M059J (cell line): ENCODE data around the gene PAX5. TPM values are rescaled to one million over a fixed set of nuclear protein-coding genes. Genes with fewer than 3 reads are reported as not detected.
A peak's percentile ranks its signal among the peaks of the same experiment; 100 is the strongest.

Source experiments
- DNase-seq: peaks from one replicate; pipeline ENCODE4 v3.0.0-alpha.2; 2012; ENCODE audit warnings: low read depth
- total RNA-seq: library from RNA; depleted of rRNA; stranded (reverse); fragments of >200 nt; shearing (Covaris generic); gene quantifications from 2 replicates; pipeline ENCODE4 v1.2.3, GENCODE V29; 2014

The PAX5 gene
- total RNA-seq, 1 experiment from 2014 or later: not detected

- DNase-seq: no peak
Observed at GRCh38 chr9:36902861-36903524, 131.1 kb downstream of the PAX5 start.

- DNase-seq: no peak
Observed at GRCh38 chr9:36902080-36902716, 131.9 kb downstream of the PAX5 start.

- no peak for DNase-seq
Observed at GRCh38 chr9:36901528-36901927, 132.5 kb downstream of the PAX5 start.

GRCh38 chr9:36900856-36901220, 133.2 kb downstream of the PAX5 start:
- DNase-seq: no peak

- peak; percentile 25 for DNase-seq
Observed at GRCh38 chr9:36900136-36900855, 133.8 kb downstream of the PAX5 start.

- DNase-seq: no peak
Observed at GRCh38 chr9:36899406-36899805, 134.7 kb downstream of the PAX5 start.

GRCh38 chr9:36898431-36899020, 135.5 kb downstream of the PAX5 start:
- DNase-seq: no peak

GRCh38 chr9:36897478-36897877, 136.6 kb downstream of the PAX5 start:
- no peak for DNase-seq

- DNase-seq: no peak
Observed at GRCh38 chr9:36897019-36897418, 137.0 kb downstream of the PAX5 start.

- no peak for DNase-seq
Observed at GRCh38 chr9:36896296-36896695, 137.8 kb downstream of the PAX5 start.

- no peak for DNase-seq
Observed at GRCh38 chr9:36895744-36896260, 138.3 kb downstream of the PAX5 start.

- DNase-seq: no peak
Observed at GRCh38 chr9:36894695-36895310, 139.3 kb downstream of the PAX5 start.

- no peak for DNase-seq
Observed at GRCh38 chr9:36893911-36894310, 140.2 kb downstream of the PAX5 start.

- no peak for DNase-seq
Observed at GRCh38 chr9:36893184-36893583, 140.9 kb downstream of the PAX5 start.

- DNase-seq: no peak
Observed at GRCh38 chr9:36892279-36892678, 141.8 kb downstream of the PAX5 start.

- no peak for DNase-seq
Observed at GRCh38 chr9:36891341-36891811, 142.7 kb downstream of the PAX5 start.

- no peak for DNase-seq
Observed at GRCh38 chr9:36889844-36890243, 144.2 kb downstream of the PAX5 start.

GRCh38 chr9:36888551-36888950, 145.5 kb downstream of the PAX5 start:
- no peak for DNase-seq

GRCh38 chr9:36884721-36885120, 149.3 kb downstream of the PAX5 start:
- no peak for DNase-seq

- DNase-seq: no peak
Observed at GRCh38 chr9:36882594-36882993, 151.5 kb downstream of the PAX5 start.

- DNase-seq: no peak
Observed at GRCh38 chr9:36881743-36882441, 152.2 kb downstream of the PAX5 start.
